Measurements from ENCODE around the gene FLT4.

DNA sequence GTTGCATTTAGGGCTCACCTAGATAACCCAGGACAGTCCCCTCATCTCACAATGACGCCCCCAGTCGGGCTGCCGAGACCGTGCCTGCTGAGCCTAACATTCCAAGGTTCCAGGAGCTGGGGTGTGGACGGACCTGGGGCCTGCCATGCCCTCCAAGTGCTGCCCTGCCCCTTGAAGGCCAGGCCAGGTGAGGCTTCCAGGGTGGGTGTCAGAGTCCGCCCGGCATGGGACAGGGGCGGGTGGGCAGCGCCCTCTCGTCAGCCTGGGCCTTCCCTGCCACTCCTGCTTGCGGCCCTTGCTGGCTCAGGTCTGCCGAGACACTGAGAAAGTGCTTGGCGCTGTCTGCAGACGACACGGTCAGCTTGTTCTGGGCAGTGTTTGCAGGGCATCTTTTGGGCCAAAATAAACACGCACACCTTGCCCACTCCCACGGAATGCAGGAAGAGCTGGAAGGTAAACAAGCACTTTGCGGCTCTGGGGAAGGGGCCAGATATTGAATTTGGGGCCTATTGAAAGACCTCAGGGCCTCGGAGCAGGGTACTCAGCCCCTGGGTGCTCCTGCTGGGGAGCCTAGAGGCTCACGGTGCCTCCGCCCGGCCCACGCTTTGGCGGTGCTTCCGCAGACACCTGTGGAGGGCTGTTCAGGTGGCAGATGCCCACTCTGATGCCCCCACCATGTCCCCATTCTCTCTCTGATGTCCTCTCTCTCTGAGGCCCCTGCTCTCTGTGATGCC, 53.9 kb downstream of the FLT4 start:
- TF ChIP-seq, protein P1, sequence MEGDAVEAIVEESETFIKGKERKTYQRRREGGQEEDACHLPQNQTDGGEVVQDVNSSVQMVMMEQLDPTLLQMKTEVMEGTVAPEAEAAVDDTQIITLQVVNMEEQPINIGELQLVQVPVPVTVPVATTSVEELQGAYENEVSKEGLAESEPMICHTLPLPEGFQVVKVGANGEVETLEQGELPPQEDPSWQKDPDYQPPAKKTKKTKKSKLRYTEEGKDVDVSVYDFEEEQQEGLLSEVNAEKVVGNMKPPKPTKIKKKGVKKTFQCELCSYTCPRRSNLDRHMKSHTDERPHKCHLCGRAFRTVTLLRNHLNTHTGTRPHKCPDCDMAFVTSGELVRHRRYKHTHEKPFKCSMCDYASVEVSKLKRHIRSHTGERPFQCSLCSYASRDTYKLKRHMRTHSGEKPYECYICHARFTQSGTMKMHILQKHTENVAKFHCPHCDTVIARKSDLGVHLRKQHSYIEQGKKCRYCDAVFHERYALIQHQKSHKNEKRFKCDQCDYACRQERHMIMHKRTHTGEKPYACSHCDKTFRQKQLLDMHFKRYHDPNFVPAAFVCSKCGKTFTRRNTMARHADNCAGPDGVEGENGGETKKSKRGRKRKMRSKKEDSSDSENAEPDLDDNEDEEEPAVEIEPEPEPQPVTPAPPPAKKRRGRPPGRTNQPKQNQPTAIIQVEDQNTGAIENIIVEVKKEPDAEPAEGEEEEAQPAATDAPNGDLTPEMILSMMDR (IDR thresholded peaks at IDR 0.05), result no peak
- TF ChIP-seq POLR2A (IDR thresholded peaks at IDR 0.05), result no peak
